Measurements from ENCODE around the gene MKI67. TPM values are rescaled to one million over a fixed set of nuclear protein-coding genes. Genes with fewer than 3 reads are reported as not detected.

MKI67 gene
- polyA plus RNA-seq, 4 donors: 46.2 to 57.7 (median 53.9) TPM

GRCh38 chr10:128086003-128086863 is 40.0 kb downstream of the MKI67 start:
- no peak for DNase-seq (ENCODE audit: low read depth in 4 of 4, low spot score in 3 of 4)

GRCh38 chr10:128084991-128085390 is 41.2 kb downstream of the MKI67 start:
- no peak for DNase-seq (ENCODE audit: low read depth in 4 of 4, low spot score in 3 of 4)

- no peak for DNase-seq (ENCODE audit: low read depth in 4 of 4, low spot score in 3 of 4)
These were observed 41.9 kb downstream of the MKI67 start for GRCh38 chr10:128084364-128084763.

- no peak for DNase-seq (ENCODE audit: low read depth in 4 of 4, low spot score in 3 of 4)
These were observed 42.9 kb downstream of the MKI67 start for GRCh38 chr10:128083191-128083895.

GRCh38 chr10:128081720-128082119 is 44.5 kb downstream of the MKI67 start:
- no peak for DNase-seq (ENCODE audit: low read depth in 4 of 4, low spot score in 3 of 4)

- no peak for DNase-seq (ENCODE audit: low read depth in 4 of 4, low spot score in 3 of 4)
These were observed 45.0 kb downstream of the MKI67 start for GRCh38 chr10:128081222-128081621.

- no peak for DNase-seq (ENCODE audit: low read depth in 4 of 4, low spot score in 3 of 4)
These were observed 45.6 kb downstream of the MKI67 start for GRCh38 chr10:128080641-128081040.

- DNase-seq (ENCODE audit: low read depth in 4 of 4, low spot score in 3 of 4): no peak
These were observed 46.0 kb downstream of the MKI67 start for GRCh38 chr10:128080231-128080630.

GRCh38 chr10:128078136-128078969 is 47.9 kb downstream of the MKI67 start:
- no peak for DNase-seq (ENCODE audit: low read depth in 4 of 4, low spot score in 3 of 4)

- DNase-seq (ENCODE audit: low read depth in 4 of 4, low spot score in 3 of 4): no peak
These were observed 48.9 kb downstream of the MKI67 start for GRCh38 chr10:128077155-128077875.

GRCh38 chr10:128074589-128074988 is 51.6 kb downstream of the MKI67 start:
- no peak for DNase-seq (ENCODE audit: low read depth in 4 of 4, low spot score in 3 of 4)

GRCh38 chr10:128073890-128074289 is 52.3 kb downstream of the MKI67 start:
- DNase-seq (ENCODE audit: low read depth in 4 of 4, low spot score in 3 of 4): no peak

- DNase-seq (ENCODE audit: low read depth in 4 of 4, low spot score in 3 of 4): no peak
These were observed 53.1 kb downstream of the MKI67 start for GRCh38 chr10:128072941-128073645.

GRCh38 chr10:128072046-128072445 is 54.2 kb downstream of the MKI67 start:
- DNase-seq (ENCODE audit: low read depth in 4 of 4, low spot score in 3 of 4): no peak

- DNase-seq (ENCODE audit: low read depth in 4 of 4, low spot score in 3 of 4): no peak
These were observed 54.8 kb downstream of the MKI67 start for GRCh38 chr10:128071417-128071782.

- DNase-seq (ENCODE audit: low read depth in 4 of 4, low spot score in 3 of 4): no peak
These were observed 55.4 kb downstream of the MKI67 start for GRCh38 chr10:128070721-128071416.

GRCh38 chr10:128070161-128070560 is 56.1 kb downstream of the MKI67 start:
- DNase-seq (ENCODE audit: low read depth in 4 of 4, low spot score in 3 of 4): no peak

GRCh38 chr10:128069351-128070051 is 56.7 kb downstream of the MKI67 start:
- peak; percentile 40 to 57 (median 53) for DNase-seq (ENCODE audit: low read depth in 4 of 4, low spot score in 3 of 4)

Data from left renal pelvis (tissue), 4 donors.